Endothelial cell of umbilical vein (primary cell): ENCODE measurements around the gene PCDHGA2. TPM values are rescaled to one million over a fixed set of nuclear protein-coding genes. Genes with fewer than 3 reads are reported as not detected.

ENCODE experiments used
- BruUV-seq: library from RNA; stranded (reverse); fragments of 400-500 nt; replicated peaks from 2 replicates; lab custom pipeline; 2021; lab: Mats Ljungman, UMichigan
- CTCF ChIA-PET: fragments of 300-600, 350-600 bp; sonication (Branson Sonifier 250); formaldehyde crosslinking; loops from one replicate; lab custom pipeline; 2021; ENCODE audit warnings: antibody characterized with exemption, inconsistent platforms; lab: Charles Lee
- POLR2A ChIA-PET: fragments of 300-600, 350-600 bp; sonication (Branson Sonifier 250); formaldehyde crosslinking; loops from one replicate; lab custom pipeline; 2021; ENCODE audit warnings: antibody characterized with exemption, inconsistent platforms; lab: Charles Lee
- DNase-seq: peaks from one replicate; pipeline ENCODE4 v3.0.0-alpha.2; 2011; ENCODE audit warnings: low read depth, low spot score
- FAIRE-seq: peaks from 2 replicates; lab custom pipeline; 2011; peaks lifted over from hg19 to GRCh38; lab: Jason Lieb, UNC
- H2AFZ ChIP-seq: 2 replicates; pipeline ENCODE4 v1.6.0; 2012; ENCODE audit warnings: low read depth, low read length, control low read depth, inconsistent platforms
- H3K27ac ChIP-seq: 2 replicates; pipeline ENCODE4 v1.5.1; 2011; ENCODE audit warnings: low read depth, mild to moderate bottlenecking, control low read depth, low read length, moderate library complexity; ENCODE audit not compliant: insufficient read depth
- H3K27me3 ChIP-seq, 2 experiments: 2 replicates each; pipeline versions ENCODE4 v1.6.0 to v1.6.1; 2011; ENCODE audit warnings: low read length in 2 of 2, mixed read lengths in 1 of 2; ENCODE audit not compliant: control insufficient read depth in 2 of 2, insufficient read depth in 2 of 2
- H3K36me3 ChIP-seq, 2 experiments: 2 replicates in 1 of 2; 3 replicates in 1 of 2; pipeline ENCODE4 v1.5.1; 2011; ENCODE audit warnings: low read length in 2 of 2, mild to moderate bottlenecking in 1 of 2, moderate library complexity in 1 of 2; ENCODE audit not compliant: control insufficient read depth in 2 of 2, insufficient read depth in 2 of 2; ENCODE audit errors: extremely low read depth in 1 of 2
- H3K4me1 ChIP-seq: 3 replicates; pipeline ENCODE4 v1.5.1; 2011; ENCODE audit warnings: mild to moderate bottlenecking, low read length; ENCODE audit not compliant: control insufficient read depth, insufficient read depth; ENCODE audit errors: extremely low read depth
- H3K4me2 ChIP-seq: 2 replicates; pipeline ENCODE4 v1.6.1; 2011; ENCODE audit warnings: low read length, control low read depth, mixed read lengths; ENCODE audit not compliant: insufficient read depth
- H3K4me3 ChIP-seq, 3 experiments: fragments of 200-600 bp in 1 of 3; sonication (generic), shearing (Covaris generic) in 1 of 3; replicated peaks in 1 of 3; 2 replicates each; pipeline ENCODE4 v1.5.1; 2011 to 2016; ENCODE audit warnings: control low read depth in 3 of 3, low read length in 3 of 3, mild to moderate bottlenecking in 2 of 3, inconsistent platforms in 1 of 3, low read depth in 1 of 3, moderate library complexity in 1 of 3; ENCODE audit not compliant: insufficient read depth in 1 of 3
- H3K79me2 ChIP-seq: 2 replicates; pipeline ENCODE4 v1.6.0; 2012; ENCODE audit warnings: low read length, inconsistent platforms; ENCODE audit not compliant: control insufficient read depth, insufficient read depth
- H3K9ac ChIP-seq: replicated peaks from 2 replicates; pipeline ENCODE3; 2011; ENCODE audit warnings: low read length, control low read depth; ENCODE audit not compliant: insufficient read depth; ENCODE audit errors: extremely low read depth
- H3K9me1 ChIP-seq: replicated peaks from 3 replicates; pipeline ENCODE4 v1.6.0; 2011; ENCODE audit warnings: mild to moderate bottlenecking, low read length; ENCODE audit not compliant: control insufficient read depth, insufficient read depth; ENCODE audit errors: extremely low read depth
- H3K9me3 ChIP-seq: replicated peaks from 2 replicates; pipeline ENCODE4 v1.5.1; 2012; ENCODE audit warnings: low read length, inconsistent platforms; ENCODE audit not compliant: control insufficient read depth, insufficient read depth
- H4K20me1 ChIP-seq: replicated peaks from 2 replicates; pipeline ENCODE3; 2011; ENCODE audit warnings: mild to moderate bottlenecking, low read length; ENCODE audit not compliant: control insufficient read depth, insufficient read depth; ENCODE audit errors: extremely low read depth
- CTCF ChIP-seq, 2 donors: IDR thresholded peaks; 1 replicate in 1 of 2; 2 replicates in 1 of 2; pipeline ENCODE4 v1.5.1; 2011; ENCODE audit warnings: low read length in 2 of 2, mild to moderate bottlenecking in 2 of 2, moderate library complexity in 2 of 2, control low read depth in 1 of 2, inconsistent platforms in 1 of 2, low read depth in 1 of 2; ENCODE audit not compliant: insufficient read depth in 1 of 2; ENCODE audit errors: extremely low read depth in 1 of 2
- FOS ChIP-seq: IDR thresholded peaks from 2 replicates; pipeline ENCODE4 v1.6.1; 2011; ENCODE audit warnings: mild to moderate bottlenecking, low read length, moderate library complexity, borderline replicate concordance; ENCODE audit not compliant: insufficient read depth
- JUN ChIP-seq: IDR thresholded peaks from 2 replicates; pipeline ENCODE4 v1.6.1; 2011; ENCODE audit warnings: borderline replicate concordance, low read depth; ENCODE audit not compliant: insufficient read length, insufficient read depth
- POLR2A ChIP-seq: IDR thresholded peaks from 2 replicates; pipeline ENCODE4 v1.6.1; 2012; ENCODE audit warnings: low read depth, mild to moderate bottlenecking, control low read depth, low read length
- POLR2AphosphoS5 ChIP-seq: IDR thresholded peaks from 2 replicates; pipeline ENCODE4 v1.6.1; 2012; ENCODE audit warnings: low read depth, mild to moderate bottlenecking, control low read depth, low read length, moderate library complexity; ENCODE audit not compliant: insufficient read depth
- dilution Hi-C: fragments of 300-500 bp; cut with MboI; formaldehyde crosslinking; loops from one replicate; pipeline ENCODE4 v1.15.0; 2019; ENCODE audit warnings: low sequenced_read_pairs; ENCODE audit not compliant: extremely low pct_ligation_motif_present
- intact Hi-C: fragments of 100-400 bp; cut with micrococcal nuclease; formaldehyde crosslinking; loops from one replicate; pipeline ENCODE4 v1.10.0; 2022
- polyA plus RNA-seq, 4 experiments: library from polyadenylated mRNA; depleted of rRNA in 3 of 4; stranded (reverse) in 3 of 4; unstranded in 1 of 4; fragments of >200 nt; gene quantifications; 2 replicates each; pipeline versions ENCODE4 v1.2.1 to v1.2.3, GENCODE V29; 2011 to 2012; ENCODE audit warnings: missing spikeins in 1 of 4
- total RNA-seq: library from RNA; stranded (reverse); gene quantifications from 2 replicates; pipeline ENCODE4 v1.2.3, GENCODE V29; 2021

PCDHGA2 gene
- total and polyA plus RNA-seq, 2 donors (not counting 3 experiments of a cell fraction or from before 2014, with no cell fraction given) = 1.2 to 2.0 TPM

- H3K27ac ChIP-seq = peak within 1 kb of the TSS; percentile 91
- peak; percentile 82 for FAIRE-seq
- TF ChIP-seq CTCF (IDR thresholded peaks at IDR 0.05; ENCODE audit: extremely low read depth in 1 of 2, insufficient read depth in 1 of 2, low read depth in 1 of 2, low read length in 2 of 2) = peak; percentile 78 to 88
- TF ChIP-seq POLR2A = peak; percentile 94
- TF ChIP-seq FOS = peak; percentile 8
- no peak for TF ChIP-seq JUN
- peak; percentile 82 for TF ChIP-seq POLR2AphosphoS5
- intact Hi-C loops = loop anchor here (1.0 to 2.0 kb wide), 2 partner anchors 22 to 240 kb away; partner anchors contain the start of gene PCDHGA3
- no peaks in the 10 kb centered on the region for H3K9me1 ChIP-seq
- peak within 1 kb of the TSS; percentile 78 for H3K4me2 ChIP-seq
- H3K36me3 ChIP-seq = peaks cover 0 to 11% of the 10 kb centered on the region in 2 experiments
- DNase-seq = peak; percentile 91
- H3K27me3 ChIP-seq = no peaks in the 10 kb centered on the region
- peaks cover 22% of the 10 kb centered on the region for H3K79me2 ChIP-seq
- peaks cover 9% of the 10 kb centered on the region for H4K20me1 ChIP-seq
- dilution Hi-C loops = no loop called here
- peaks cover 15% of the 10 kb centered on the region for H3K9me3 ChIP-seq
- H3K9ac ChIP-seq = peak within 1 kb of the TSS; percentile 96
- TSS peak; percentile 80 for BruUV-seq
- H2AFZ ChIP-seq = peak within 1 kb of the TSS; percentile 84
- H3K4me3 ChIP-seq = peak within 1 kb of the TSS; percentile 56 to 91 (median 87)
- no peaks in the 10 kb centered on the region for H3K4me1 ChIP-seq
- POLR2A ChIA-PET = interaction anchor here (0.9 to 1.6 kb wide), 3 partner anchors 10 to 244 kb away, joined by 3 to 7 read pairs (median 4); partner anchors contain the start of genes PCDHGA1 and PCDHGA3
- CTCF ChIA-PET = interaction anchor here (0.6 to 2.8 kb wide), 26 partner anchors 8 to 304 kb away, joined by 3 to 19 read pairs (median 4); partner anchors contain the start of genes PCDHGA1, PCDHGA10, PCDHGA11 and PCDHGA12
Measured at GRCh38 chr5:141320225-141321169, 18.1 kb upstream of the PCDHGA2 start, which contains the start of gene TAF7. TAF7 (minus strand) TSS chr5:141320784; CDS start chr5:141320044, 740 bp downstream.
